ENCODE data around the gene RAB23.

DNA sequence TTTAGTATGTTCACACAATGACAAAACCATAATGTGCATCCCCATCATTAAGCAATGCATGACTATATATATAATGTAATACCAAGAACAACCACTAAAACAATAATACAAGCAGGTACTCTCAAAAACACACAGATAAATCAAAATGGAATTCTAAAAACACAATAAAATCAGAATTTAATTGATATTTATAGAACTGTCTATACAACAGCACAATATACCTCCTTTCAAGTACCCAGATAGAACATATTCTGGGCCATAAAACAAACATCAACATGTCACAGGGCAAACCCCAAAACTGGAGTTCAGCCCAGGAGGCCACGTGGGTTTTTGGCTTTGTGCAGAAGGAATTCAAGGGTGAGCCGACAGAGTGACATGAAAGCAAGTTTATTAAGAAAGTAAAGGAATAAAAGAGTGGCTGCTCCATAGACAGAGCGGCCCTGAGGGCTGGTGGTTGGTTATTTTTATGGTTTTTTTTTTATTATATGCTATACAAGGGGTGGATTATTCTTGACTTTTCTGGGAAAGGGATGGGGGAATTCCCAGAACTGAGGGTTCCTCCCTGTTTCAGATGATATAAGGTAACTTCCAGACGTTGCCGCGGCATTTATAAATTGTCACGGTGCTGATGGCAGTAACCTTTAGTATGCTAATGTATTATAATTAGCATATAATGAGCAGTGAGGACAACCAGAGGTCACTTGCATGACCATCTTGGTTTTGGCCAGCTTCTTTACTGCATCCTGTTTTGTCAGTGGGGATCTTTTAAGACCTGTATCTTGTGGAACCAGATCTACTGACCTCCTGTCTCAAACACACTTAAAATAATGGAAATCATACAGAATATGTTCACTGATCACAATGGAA, 5.6 kb downstream of the RAB23 start:
- TF ChIP-seq, protein P1, sequence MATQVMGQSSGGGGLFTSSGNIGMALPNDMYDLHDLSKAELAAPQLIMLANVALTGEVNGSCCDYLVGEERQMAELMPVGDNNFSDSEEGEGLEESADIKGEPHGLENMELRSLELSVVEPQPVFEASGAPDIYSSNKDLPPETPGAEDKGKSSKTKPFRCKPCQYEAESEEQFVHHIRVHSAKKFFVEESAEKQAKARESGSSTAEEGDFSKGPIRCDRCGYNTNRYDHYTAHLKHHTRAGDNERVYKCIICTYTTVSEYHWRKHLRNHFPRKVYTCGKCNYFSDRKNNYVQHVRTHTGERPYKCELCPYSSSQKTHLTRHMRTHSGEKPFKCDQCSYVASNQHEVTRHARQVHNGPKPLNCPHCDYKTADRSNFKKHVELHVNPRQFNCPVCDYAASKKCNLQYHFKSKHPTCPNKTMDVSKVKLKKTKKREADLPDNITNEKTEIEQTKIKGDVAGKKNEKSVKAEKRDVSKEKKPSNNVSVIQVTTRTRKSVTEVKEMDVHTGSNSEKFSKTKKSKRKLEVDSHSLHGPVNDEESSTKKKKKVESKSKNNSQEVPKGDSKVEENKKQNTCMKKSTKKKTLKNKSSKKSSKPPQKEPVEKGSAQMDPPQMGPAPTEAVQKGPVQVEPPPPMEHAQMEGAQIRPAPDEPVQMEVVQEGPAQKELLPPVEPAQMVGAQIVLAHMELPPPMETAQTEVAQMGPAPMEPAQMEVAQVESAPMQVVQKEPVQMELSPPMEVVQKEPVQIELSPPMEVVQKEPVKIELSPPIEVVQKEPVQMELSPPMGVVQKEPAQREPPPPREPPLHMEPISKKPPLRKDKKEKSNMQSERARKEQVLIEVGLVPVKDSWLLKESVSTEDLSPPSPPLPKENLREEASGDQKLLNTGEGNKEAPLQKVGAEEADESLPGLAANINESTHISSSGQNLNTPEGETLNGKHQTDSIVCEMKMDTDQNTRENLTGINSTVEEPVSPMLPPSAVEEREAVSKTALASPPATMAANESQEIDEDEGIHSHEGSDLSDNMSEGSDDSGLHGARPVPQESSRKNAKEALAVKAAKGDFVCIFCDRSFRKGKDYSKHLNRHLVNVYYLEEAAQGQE (IDR thresholded peaks at IDR 0.05; ENCODE audit: borderline replicate concordance), result no peak
- TF ChIP-seq EZH2 (IDR thresholded peaks at IDR 0.05; ENCODE audit: borderline replicate concordance, insufficient read depth, low read length, poor library complexity, severe bottlenecking), result no peak
- TF ChIP-seq, protein P2, sequence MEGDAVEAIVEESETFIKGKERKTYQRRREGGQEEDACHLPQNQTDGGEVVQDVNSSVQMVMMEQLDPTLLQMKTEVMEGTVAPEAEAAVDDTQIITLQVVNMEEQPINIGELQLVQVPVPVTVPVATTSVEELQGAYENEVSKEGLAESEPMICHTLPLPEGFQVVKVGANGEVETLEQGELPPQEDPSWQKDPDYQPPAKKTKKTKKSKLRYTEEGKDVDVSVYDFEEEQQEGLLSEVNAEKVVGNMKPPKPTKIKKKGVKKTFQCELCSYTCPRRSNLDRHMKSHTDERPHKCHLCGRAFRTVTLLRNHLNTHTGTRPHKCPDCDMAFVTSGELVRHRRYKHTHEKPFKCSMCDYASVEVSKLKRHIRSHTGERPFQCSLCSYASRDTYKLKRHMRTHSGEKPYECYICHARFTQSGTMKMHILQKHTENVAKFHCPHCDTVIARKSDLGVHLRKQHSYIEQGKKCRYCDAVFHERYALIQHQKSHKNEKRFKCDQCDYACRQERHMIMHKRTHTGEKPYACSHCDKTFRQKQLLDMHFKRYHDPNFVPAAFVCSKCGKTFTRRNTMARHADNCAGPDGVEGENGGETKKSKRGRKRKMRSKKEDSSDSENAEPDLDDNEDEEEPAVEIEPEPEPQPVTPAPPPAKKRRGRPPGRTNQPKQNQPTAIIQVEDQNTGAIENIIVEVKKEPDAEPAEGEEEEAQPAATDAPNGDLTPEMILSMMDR (IDR thresholded peaks at IDR 0.05; ENCODE audit: poor library complexity, severe bottlenecking), result peak; percentile 16
- TF ChIP-seq POLR2AphosphoS5 (IDR thresholded peaks at IDR 0.05), result no peak
